HEK293 (cell line): ENCODE data around the gene CPTP.

Experiments used
- CTCF ChIA-PET: fragments of 350-600 bp; formaldehyde crosslinking; extraction: SDS; loops from one replicate; lab custom pipeline; 2021; ENCODE audit warnings: antibody characterized with exemption; lab: Yijun Ruan, JAX
- POLR2A ChIA-PET: fragments of 300-600 bp; formaldehyde crosslinking; extraction: SDS; loops from one replicate; lab custom pipeline; 2020; ENCODE audit warnings: antibody characterized with exemption, inconsistent platforms; lab: Yijun Ruan, JAX
- H3K27ac ChIP-seq: fragments of 200-500 bp; sonication (Bioruptor generic); 2 replicates; pipeline ENCODE4 v1.5.1; 2014; ENCODE audit warnings: low read depth, low read length, control low read depth, inconsistent platforms; ENCODE audit errors: extremely low read depth
- H3K36me3 ChIP-seq, 2 experiments: fragments of 200-500 bp in 1 of 2; sonication (Bioruptor generic) in 1 of 2; 1 replicate in 1 of 2; 2 replicates in 1 of 2; pipeline ENCODE4 v1.5.1; 2014 to 2017; ENCODE audit warnings: inconsistent platforms in 2 of 2, low read length in 2 of 2; ENCODE audit not compliant: control insufficient read depth in 2 of 2, insufficient read depth in 1 of 2
- H3K4me1 ChIP-seq: fragments of 200-500 bp; sonication (Bioruptor generic); 2 replicates; pipeline ENCODE4 v1.5.1; 2014; ENCODE audit warnings: mild to moderate bottlenecking, low read length, inconsistent platforms; ENCODE audit not compliant: control insufficient read depth, insufficient read depth
- H3K4me3 ChIP-seq: 2 replicates; pipeline ENCODE4 v1.5.1; 2011; ENCODE audit warnings: low read depth, mild to moderate bottlenecking, control low read depth, low read length, moderate library complexity
- H3K9me3 ChIP-seq: fragments of 200-500 bp; sonication (Bioruptor generic); 2 replicates; pipeline ENCODE4 v1.5.1; 2014; ENCODE audit warnings: low read depth, low read length, inconsistent platforms; ENCODE audit not compliant: control insufficient read depth, insufficient read depth
- BCL11A ChIP-seq: fragments of 450-650 bp; formaldehyde crosslinking; IDR thresholded peaks from 2 replicates; pipeline ENCODE4 v1.5.1; 2016; ENCODE audit warnings: low read depth, missing biosample characterization, missing genetic modification characterization
- BCL11B ChIP-seq: fragments of 450-650 bp; formaldehyde crosslinking; IDR thresholded peaks from 2 replicates; pipeline ENCODE4 v1.5.1; 2016; ENCODE audit warnings: low read depth, missing biosample characterization, missing genetic modification characterization
- KLF7 ChIP-seq: fragments of 450-650 bp; formaldehyde crosslinking; IDR thresholded peaks from 2 replicates; pipeline ENCODE4 v1.5.1; 2016; ENCODE audit warnings: missing biosample characterization, missing genetic modification characterization, borderline replicate concordance
- KLF8 ChIP-seq: fragments of 450-650 bp; formaldehyde crosslinking; IDR thresholded peaks from 2 replicates; pipeline ENCODE4 v1.5.1; 2016; ENCODE audit warnings: missing biosample characterization, missing genetic modification characterization
- YY2 ChIP-seq: fragments of 450-650 bp; formaldehyde crosslinking; IDR thresholded peaks from 2 replicates; pipeline ENCODE4 v1.5.1; 2016; ENCODE audit warnings: missing biosample characterization, missing genetic modification characterization
- ZFP69B ChIP-seq: fragments of 450-650 bp; formaldehyde crosslinking; IDR thresholded peaks from 2 replicates; pipeline ENCODE4 v1.5.1; 2016; ENCODE audit warnings: missing biosample characterization, missing genetic modification characterization
- ZNF394 ChIP-seq: fragments of 450-650 bp; formaldehyde crosslinking; IDR thresholded peaks from 2 replicates; pipeline ENCODE4 v1.5.1; 2016; ENCODE audit warnings: missing biosample characterization, missing genetic modification characterization, mild to moderate bottlenecking, moderate library complexity, borderline replicate concordance
- ZNF530 ChIP-seq: fragments of 450-650 bp; formaldehyde crosslinking; IDR thresholded peaks from 2 replicates; pipeline ENCODE4 v1.5.1; 2016; ENCODE audit warnings: low read depth, missing biosample characterization, missing genetic modification characterization
- ZNF600 ChIP-seq: fragments of 450-650 bp; formaldehyde crosslinking; IDR thresholded peaks from 2 replicates; pipeline ENCODE4 v1.5.1; 2016; ENCODE audit warnings: missing biosample characterization, missing genetic modification characterization
- ZNF621 ChIP-seq: fragments of 450-650 bp; formaldehyde crosslinking; IDR thresholded peaks from 2 replicates; pipeline ENCODE4 v1.5.1; 2017; ENCODE audit warnings: missing biosample characterization, missing genetic modification characterization
- ZNF707 ChIP-seq: fragments of 450-650 bp; formaldehyde crosslinking; IDR thresholded peaks from 2 replicates; pipeline ENCODE4 v1.5.1; 2016; ENCODE audit warnings: missing biosample characterization, missing genetic modification characterization
- ZNF776 ChIP-seq: fragments of 450-650 bp; formaldehyde crosslinking; IDR thresholded peaks from 2 replicates; pipeline ENCODE4 v1.5.0; 2017; ENCODE audit warnings: missing biosample characterization, missing genetic modification characterization, borderline replicate concordance
- TF ChIP-seq, protein P1 (sequence below): fragments of 450-650 bp; formaldehyde crosslinking; IDR thresholded peaks from 2 replicates; pipeline ENCODE4 v1.5.1; 2016; ENCODE audit warnings: missing biosample characterization, missing genetic modification characterization, low read depth
- TF ChIP-seq, protein P2 (sequence below): fragments of 450-650 bp; formaldehyde crosslinking; IDR thresholded peaks from 2 replicates; pipeline ENCODE4 v1.5.1; 2016; ENCODE audit warnings: missing biosample characterization, missing genetic modification characterization
- TF ChIP-seq, protein P3 (sequence below): fragments of 450-650 bp; formaldehyde crosslinking; IDR thresholded peaks from 2 replicates; pipeline ENCODE4 v1.5.1; 2017; ENCODE audit warnings: missing biosample characterization, missing genetic modification characterization
- TF ChIP-seq, protein P4 (sequence below): fragments of 450-650 bp; formaldehyde crosslinking; IDR thresholded peaks from 2 replicates; pipeline ENCODE4 v1.5.1; 2016; ENCODE audit warnings: missing biosample characterization, missing genetic modification characterization
- TF ChIP-seq, protein P5 (sequence below): fragments of 450-650 bp; formaldehyde crosslinking; IDR thresholded peaks from 2 replicates; pipeline ENCODE4 v1.5.1; 2016; ENCODE audit warnings: missing biosample characterization, missing genetic modification characterization

CPTP gene

DNA sequence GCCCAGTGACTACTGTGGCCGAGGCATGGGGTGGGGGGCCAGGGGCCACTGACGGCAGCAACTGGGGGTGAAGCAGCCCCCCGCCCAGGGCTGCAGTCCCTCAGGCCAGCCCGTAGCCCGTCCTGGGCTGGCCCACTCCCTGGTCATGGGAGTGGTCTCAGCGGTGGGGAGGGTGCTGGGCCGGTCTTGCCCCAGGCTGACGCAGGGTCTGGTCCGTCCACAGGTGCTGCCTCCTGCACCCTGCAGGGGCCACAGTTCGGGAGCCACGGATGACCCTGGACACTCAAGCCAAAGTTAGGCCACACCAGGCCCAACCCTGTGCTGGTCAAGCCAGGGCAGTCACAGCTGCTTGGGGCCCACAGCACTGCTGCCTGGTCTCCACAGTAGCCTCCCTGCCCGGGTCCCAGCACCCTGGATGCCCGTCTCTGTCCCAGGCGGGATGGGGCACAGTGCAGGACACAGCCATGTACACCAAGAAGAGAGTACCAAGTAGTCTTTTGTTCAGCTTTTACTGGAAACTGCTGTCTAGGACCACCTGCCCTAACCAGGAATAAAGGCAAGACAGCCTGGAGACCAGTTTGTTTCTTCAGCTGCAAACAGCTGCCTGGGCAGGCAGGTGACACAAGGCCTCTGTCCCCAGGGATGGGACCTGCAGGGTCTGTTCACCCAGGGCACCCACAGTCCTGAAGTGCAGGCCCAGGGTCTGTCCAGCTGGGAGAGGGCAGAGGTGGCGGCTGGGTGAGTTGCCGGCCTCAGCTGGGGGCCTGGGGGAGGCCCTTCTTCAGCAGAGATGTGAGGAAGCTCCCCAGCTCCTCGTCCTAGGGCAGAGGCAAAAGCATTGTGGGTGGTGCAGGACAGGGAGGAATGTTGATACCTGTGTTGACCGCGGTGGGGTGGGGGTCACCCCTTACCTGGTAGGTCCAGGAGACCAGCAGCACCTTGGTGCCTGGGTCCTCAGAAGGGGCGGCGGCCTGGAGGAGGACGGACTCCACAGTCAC is 13.2 kb upstream of the CPTP start (continued):
- TF ChIP-seq, protein P1, sequence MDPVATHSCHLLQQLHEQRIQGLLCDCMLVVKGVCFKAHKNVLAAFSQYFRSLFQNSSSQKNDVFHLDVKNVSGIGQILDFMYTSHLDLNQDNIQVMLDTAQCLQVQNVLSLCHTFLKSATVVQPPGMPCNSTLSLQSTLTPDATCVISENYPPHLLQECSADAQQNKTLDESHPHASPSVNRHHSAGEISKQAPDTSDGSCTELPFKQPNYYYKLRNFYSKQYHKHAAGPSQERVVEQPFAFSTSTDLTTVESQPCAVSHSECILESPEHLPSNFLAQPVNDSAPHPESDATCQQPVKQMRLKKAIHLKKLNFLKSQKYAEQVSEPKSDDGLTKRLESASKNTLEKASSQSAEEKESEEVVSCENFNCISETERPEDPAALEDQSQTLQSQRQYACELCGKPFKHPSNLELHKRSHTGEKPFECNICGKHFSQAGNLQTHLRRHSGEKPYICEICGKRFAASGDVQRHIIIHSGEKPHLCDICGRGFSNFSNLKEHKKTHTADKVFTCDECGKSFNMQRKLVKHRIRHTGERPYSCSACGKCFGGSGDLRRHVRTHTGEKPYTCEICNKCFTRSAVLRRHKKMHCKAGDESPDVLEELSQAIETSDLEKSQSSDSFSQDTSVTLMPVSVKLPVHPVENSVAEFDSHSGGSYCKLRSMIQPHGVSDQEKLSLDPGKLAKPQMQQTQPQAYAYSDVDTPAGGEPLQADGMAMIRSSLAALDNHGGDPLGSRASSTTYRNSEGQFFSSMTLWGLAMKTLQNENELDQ (tag by site-specific recombination) = no peak
- TF ChIP-seq ZNF776 (tag by site-specific recombination) (no peak), YY2 (tag by site-specific recombination) (no peak), ZNF530 (tag by site-specific recombination) (no peak), ZNF394 (tag by site-specific recombination) (no peak), ZNF707 (tag by site-specific recombination) (no peak)
- TF ChIP-seq, protein P2, sequence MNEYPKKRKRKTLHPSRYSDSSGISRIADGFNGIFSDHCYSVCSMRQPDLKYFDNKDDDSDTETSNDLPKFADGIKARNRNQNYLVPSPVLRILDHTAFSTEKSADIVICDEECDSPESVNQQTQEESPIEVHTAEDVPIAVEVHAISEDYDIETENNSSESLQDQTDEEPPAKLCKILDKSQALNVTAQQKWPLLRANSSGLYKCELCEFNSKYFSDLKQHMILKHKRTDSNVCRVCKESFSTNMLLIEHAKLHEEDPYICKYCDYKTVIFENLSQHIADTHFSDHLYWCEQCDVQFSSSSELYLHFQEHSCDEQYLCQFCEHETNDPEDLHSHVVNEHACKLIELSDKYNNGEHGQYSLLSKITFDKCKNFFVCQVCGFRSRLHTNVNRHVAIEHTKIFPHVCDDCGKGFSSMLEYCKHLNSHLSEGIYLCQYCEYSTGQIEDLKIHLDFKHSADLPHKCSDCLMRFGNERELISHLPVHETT (tag by site-specific recombination) = no peak
- TF ChIP-seq, protein P3, sequence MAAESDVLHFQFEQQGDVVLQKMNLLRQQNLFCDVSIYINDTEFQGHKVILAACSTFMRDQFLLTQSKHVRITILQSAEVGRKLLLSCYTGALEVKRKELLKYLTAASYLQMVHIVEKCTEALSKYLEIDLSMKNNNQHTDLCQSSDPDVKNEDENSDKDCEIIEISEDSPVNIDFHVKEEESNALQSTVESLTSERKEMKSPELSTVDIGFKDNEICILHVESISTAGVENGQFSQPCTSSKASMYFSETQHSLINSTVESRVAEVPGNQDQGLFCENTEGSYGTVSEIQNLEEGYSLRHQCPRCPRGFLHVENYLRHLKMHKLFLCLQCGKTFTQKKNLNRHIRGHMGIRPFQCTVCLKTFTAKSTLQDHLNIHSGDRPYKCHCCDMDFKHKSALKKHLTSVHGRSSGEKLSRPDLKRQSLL (tag by site-specific recombination) = no peak
- TF ChIP-seq, protein P4, sequence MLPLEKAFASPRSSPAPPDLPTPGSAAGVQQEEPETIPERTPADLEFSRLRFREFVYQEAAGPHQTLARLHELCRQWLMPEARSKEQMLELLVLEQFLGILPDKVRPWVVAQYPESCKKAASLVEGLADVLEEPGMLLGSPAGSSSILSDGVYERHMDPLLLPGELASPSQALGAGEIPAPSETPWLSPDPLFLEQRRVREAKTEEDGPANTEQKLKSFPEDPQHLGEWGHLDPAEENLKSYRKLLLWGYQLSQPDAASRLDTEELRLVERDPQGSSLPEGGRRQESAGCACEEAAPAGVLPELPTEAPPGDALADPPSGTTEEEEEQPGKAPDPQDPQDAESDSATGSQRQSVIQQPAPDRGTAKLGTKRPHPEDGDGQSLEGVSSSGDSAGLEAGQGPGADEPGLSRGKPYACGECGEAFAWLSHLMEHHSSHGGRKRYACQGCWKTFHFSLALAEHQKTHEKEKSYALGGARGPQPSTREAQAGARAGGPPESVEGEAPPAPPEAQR (tag by site-specific recombination) = no peak
- TF ChIP-seq, all 188 proteins: peak for 9

DNA sequence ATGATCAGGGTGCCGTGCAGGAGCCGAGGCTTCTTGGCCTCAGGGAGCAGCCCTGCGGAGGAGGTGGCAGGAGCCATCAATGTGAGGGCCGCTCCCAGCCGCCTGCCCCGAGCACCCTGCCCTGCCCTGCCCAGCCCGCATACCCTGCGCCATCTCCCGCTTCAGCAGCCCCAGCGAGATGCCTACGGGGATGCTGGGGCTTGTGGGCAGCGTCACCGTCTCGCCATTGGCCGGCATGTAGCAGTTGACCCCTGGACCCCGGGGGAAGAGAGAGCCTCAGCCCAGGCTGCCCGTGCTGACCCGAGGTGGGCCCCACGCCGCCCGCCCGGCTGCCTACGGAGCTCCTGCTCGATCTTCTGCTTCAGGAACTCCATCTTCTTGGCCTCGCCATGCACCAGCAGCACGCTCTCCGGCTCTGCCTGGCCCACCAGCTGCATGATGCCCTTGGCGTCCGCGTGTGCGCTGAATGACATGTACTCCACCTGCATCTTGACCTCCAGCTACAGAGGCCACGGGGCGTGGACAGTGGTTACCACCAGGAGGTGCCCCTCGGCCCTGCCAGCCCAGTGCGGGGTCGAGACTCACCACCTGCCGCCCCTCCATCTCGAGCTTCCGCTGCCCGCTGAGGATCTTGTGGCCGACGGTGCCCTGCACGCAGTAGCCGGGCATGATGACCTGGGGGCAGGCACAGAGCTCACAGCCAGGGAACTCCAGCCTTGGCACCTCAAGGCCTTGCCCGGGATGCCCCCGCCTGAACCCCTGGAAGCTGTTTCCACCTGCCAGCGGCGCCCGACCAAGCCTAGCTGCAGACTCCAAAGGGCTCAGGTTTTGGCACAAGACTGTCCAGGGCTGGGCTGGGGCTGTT is 11.9 kb upstream of the CPTP start:
- ChIA-PET POLR2A (interaction anchor here (2.7 kb wide), 1 partner anchor 23 kb away, joined by 7 read pairs; no protein-coding TSS in a partner anchor), CTCF (interaction anchor here (0.6 kb wide), 1 partner anchor 190 kb away, joined by 4 read pairs; no protein-coding TSS in a partner anchor)
- Histone ChIP-seq H3K4me3 (no peak overlapping the region), H3K27ac (no peak overlapping the region), H3K4me1 (peaks cover 3% of the 10 kb centered on the region; the same call in 1 of the 2 replicates), H3K9me3 (no peaks in the 10 kb centered on the region), H3K36me3 (peaks cover 16 to 79% of the 10 kb centered on the region in 2 experiments)
- TF ChIP-seq ZNF621 (tag by site-specific recombination) (no peak), KLF8 (tag by site-specific recombination) (peak; percentile 24; the same call in 1 of the 2 replicates), BCL11A (tag by site-specific recombination) (peak; percentile 11), BCL11B (tag by site-specific recombination) (peak; percentile 61; the same call in 1 of the 2 replicates), ZNF600 (tag by site-specific recombination) (peak; percentile 43), KLF7 (tag by site-specific recombination) (no peak), ZFP69B (tag by site-specific recombination) (peak; percentile 77)
- TF ChIP-seq, protein P5, sequence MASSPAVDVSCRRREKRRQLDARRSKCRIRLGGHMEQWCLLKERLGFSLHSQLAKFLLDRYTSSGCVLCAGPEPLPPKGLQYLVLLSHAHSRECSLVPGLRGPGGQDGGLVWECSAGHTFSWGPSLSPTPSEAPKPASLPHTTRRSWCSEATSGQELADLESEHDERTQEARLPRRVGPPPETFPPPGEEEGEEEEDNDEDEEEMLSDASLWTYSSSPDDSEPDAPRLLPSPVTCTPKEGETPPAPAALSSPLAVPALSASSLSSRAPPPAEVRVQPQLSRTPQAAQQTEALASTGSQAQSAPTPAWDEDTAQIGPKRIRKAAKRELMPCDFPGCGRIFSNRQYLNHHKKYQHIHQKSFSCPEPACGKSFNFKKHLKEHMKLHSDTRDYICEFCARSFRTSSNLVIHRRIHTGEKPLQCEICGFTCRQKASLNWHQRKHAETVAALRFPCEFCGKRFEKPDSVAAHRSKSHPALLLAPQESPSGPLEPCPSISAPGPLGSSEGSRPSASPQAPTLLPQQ (tag by site-specific recombination) = peak; percentile 81
